ENCODE measurements around the gene BUB1. TPM values are rescaled to one million over a fixed set of nuclear protein-coding genes. Genes with fewer than 3 reads are reported as not detected.

BUB1 gene
- total and polyA plus RNA-seq, 4 donors = 1.6 to 12.4 (median 2.7) TPM

DNA sequence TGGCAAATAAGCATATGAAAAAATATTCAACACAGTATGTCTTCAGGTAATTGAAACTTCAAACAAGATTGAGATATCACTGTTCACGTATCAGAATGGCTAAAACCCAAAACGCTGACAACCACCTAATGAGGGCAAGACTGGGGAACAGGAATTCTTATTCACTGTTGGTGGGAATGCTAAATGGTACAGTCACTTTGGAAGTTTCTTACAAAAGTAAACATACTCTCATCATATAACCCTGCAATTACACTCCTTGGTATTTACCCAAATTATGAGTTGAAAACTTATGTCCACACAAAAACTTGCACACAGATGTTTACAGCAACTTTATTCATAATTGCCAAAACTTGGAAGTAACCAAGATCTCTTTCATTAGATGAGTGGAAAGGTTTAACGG lies 30.1 kb downstream of the BUB1 start:
- WGBS, 2 donors = 93 to 98% methylated on average over 3 of the region's 3 CpGs
- H3K36me3 ChIP-seq (ENCODE audit: control insufficient read depth in 4 of 4, insufficient read depth in 4 of 4, low read length in 4 of 4) = peaks cover 0 to 5% (median 2%) of the 10 kb centered on the region in 4 donors

DNA sequence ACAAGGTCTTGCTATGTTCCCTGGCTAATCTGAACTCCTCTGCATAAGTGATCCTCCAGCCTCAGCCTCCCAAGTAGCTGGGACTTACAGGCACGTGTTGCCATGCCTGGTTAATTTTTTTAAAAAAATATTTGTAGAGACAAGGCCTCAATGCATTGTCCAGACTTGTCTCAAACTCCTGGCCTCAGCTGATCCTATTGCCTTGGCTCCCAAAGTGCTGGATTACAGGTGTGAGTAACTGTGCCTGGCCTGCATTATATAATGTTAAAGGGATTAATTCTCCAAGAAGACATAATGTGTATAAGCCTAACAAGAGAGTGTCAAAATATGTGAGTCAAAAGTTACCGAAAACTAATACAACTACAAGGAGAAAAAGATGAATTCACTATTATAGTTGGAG lies 32.2 kb downstream of the BUB1 start:
- no peaks in the 10 kb centered on the region for H3K4me1 ChIP-seq (ENCODE audit: control insufficient read depth in 5 of 5, insufficient read depth in 5 of 5, low read length in 5 of 5)
- WGBS, 2 donors = 91 to 96% methylated on average over 2 of the region's 2 CpGs
- ATAC-seq (ENCODE audit: insufficient read depth, low FRiP score) = no peak
- H3K4me3 ChIP-seq = no peak overlapping the region
- no peak overlapping the region for H3K9ac ChIP-seq (ENCODE audit: insufficient read depth in 1 of 2, low read length in 2 of 2)
- DNase-seq = no peak
- peaks cover 0 to 2% (median 0%) of the 10 kb centered on the region in 4 donors for H3K9me3 ChIP-seq (ENCODE audit: control insufficient read depth in 4 of 4, insufficient read depth in 3 of 4, low read length in 3 of 4)
- H3K36me3 ChIP-seq (ENCODE audit: control insufficient read depth in 4 of 4, insufficient read depth in 4 of 4, low read length in 4 of 4) = peaks cover 0 to 6% (median 2%) of the 10 kb centered on the region in 4 donors
- no peak overlapping the region for H3K27ac ChIP-seq (ENCODE audit: low read depth in 1 of 2, low read length in 1 of 2)
- H3K27me3 ChIP-seq (ENCODE audit: control insufficient read depth in 3 of 3, insufficient read depth in 3 of 3, low read length in 2 of 3) = no peaks in the 10 kb centered on the region
- TF ChIP-seq, protein P1, sequence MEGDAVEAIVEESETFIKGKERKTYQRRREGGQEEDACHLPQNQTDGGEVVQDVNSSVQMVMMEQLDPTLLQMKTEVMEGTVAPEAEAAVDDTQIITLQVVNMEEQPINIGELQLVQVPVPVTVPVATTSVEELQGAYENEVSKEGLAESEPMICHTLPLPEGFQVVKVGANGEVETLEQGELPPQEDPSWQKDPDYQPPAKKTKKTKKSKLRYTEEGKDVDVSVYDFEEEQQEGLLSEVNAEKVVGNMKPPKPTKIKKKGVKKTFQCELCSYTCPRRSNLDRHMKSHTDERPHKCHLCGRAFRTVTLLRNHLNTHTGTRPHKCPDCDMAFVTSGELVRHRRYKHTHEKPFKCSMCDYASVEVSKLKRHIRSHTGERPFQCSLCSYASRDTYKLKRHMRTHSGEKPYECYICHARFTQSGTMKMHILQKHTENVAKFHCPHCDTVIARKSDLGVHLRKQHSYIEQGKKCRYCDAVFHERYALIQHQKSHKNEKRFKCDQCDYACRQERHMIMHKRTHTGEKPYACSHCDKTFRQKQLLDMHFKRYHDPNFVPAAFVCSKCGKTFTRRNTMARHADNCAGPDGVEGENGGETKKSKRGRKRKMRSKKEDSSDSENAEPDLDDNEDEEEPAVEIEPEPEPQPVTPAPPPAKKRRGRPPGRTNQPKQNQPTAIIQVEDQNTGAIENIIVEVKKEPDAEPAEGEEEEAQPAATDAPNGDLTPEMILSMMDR (IDR thresholded peaks at IDR 0.05; ENCODE audit: control extremely low read depth, extremely low read depth) = no peak

More for the DNA sequence above, 30.1 kb downstream of the BUB1 start:
- Histone ChIP-seq H3K4me1 (ENCODE audit: control insufficient read depth in 5 of 5, insufficient read depth in 5 of 5, low read length in 5 of 5) (no peaks in the 10 kb centered on the region), H3K9ac (ENCODE audit: insufficient read depth in 1 of 2, low read length in 2 of 2) (no peak overlapping the region), H3K27me3 (ENCODE audit: control insufficient read depth in 3 of 3, insufficient read depth in 3 of 3, low read length in 2 of 3) (no peaks in the 10 kb centered on the region), H3K27ac (ENCODE audit: low read depth in 1 of 2, low read length in 1 of 2) (no peak overlapping the region), H3K9me3 (ENCODE audit: control insufficient read depth in 4 of 4, insufficient read depth in 3 of 4, low read length in 3 of 4) (peaks cover 0 to 2% (median 0%) of the 10 kb centered on the region in 4 donors), H3K4me3 (no peak overlapping the region)
- ATAC-seq (ENCODE audit: insufficient read depth, low FRiP score) (no peak), DNase-seq (no peak)
- TF ChIP-seq, protein P1 (IDR thresholded peaks at IDR 0.05; ENCODE audit: control extremely low read depth, extremely low read depth) = no peak

DNA sequence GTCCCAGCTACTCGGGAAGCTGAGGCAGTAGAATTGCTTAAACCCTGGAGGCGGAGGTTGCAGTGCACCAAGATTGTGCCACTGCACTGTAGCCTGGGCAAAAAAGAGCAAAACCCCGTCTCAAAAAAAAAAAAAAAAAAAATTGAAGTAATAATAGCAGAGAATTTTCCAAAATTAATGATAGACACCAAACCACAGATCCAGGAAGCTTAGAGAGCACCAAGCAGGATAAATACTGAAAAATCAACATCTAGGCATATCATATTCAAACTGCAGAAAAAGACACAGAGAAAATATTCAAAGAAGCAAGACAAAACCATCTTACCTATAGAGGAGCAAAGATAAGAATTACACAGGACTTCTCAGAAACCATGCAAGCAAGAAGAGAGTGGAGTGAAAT lies 33.5 kb downstream of the BUB1 start:
- ATAC-seq (ENCODE audit: insufficient read depth, low FRiP score) (no peak), DNase-seq (no peak)
- Histone ChIP-seq H3K27ac (ENCODE audit: low read depth in 1 of 2, low read length in 1 of 2) (no peak overlapping the region), H3K27me3 (ENCODE audit: control insufficient read depth in 3 of 3, insufficient read depth in 3 of 3, low read length in 2 of 3) (no peaks in the 10 kb centered on the region), H3K4me3 (no peak overlapping the region), H3K36me3 (ENCODE audit: control insufficient read depth in 4 of 4, insufficient read depth in 4 of 4, low read length in 4 of 4) (peaks cover 0 to 2% (median 2%) of the 10 kb centered on the region in 4 donors), H3K4me1 (ENCODE audit: control insufficient read depth in 5 of 5, insufficient read depth in 5 of 5, low read length in 5 of 5) (no peaks in the 10 kb centered on the region), H3K9me3 (ENCODE audit: control insufficient read depth in 4 of 4, insufficient read depth in 3 of 4, low read length in 3 of 4) (no peaks in the 10 kb centered on the region), H3K9ac (ENCODE audit: insufficient read depth in 1 of 2, low read length in 2 of 2) (no peak overlapping the region)
- TF ChIP-seq, protein P1 (IDR thresholded peaks at IDR 0.05; ENCODE audit: control extremely low read depth, extremely low read depth) = no peak
- 97% methylated on average over 3 of the region's 3 CpGs for WGBS, 2 donors

DNA sequence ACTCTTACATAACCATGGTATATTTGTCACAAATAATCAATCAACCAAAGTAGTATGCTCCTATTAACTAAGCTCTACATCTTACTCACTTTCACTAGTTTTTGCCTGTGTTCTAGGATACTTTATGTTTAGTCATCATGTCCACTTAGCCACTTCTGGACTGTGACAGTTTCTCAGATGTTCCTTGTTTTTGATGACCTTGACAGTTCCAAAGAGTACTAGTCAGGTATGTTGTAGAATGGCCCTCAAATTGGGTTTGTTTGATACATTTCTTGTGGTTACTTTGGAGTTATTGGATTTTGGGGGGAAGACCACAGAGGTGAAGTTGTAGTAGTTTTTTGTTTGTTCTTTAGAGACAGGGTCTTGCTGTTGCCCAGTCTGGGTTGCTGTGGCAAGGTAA lies 35.5 kb downstream of the BUB1 start:
- Histone ChIP-seq H3K9ac (ENCODE audit: insufficient read depth in 1 of 2, low read length in 2 of 2) (no peak overlapping the region), H3K36me3 (ENCODE audit: control insufficient read depth in 4 of 4, insufficient read depth in 4 of 4, low read length in 4 of 4) (peaks cover 0 to 2% (median 2%) of the 10 kb centered on the region in 4 donors), H3K4me1 (ENCODE audit: control insufficient read depth in 5 of 5, insufficient read depth in 5 of 5, low read length in 5 of 5) (no peaks in the 10 kb centered on the region), H3K9me3 (ENCODE audit: control insufficient read depth in 4 of 4, insufficient read depth in 3 of 4, low read length in 3 of 4) (no peaks in the 10 kb centered on the region), H3K27me3 (ENCODE audit: control insufficient read depth in 3 of 3, insufficient read depth in 3 of 3, low read length in 2 of 3) (no peaks in the 10 kb centered on the region), H3K4me3 (no peak overlapping the region), H3K27ac (ENCODE audit: low read depth in 1 of 2, low read length in 1 of 2) (no peak overlapping the region)
- no peak for ATAC-seq (ENCODE audit: insufficient read depth, low FRiP score)
- TF ChIP-seq, protein P1 (IDR thresholded peaks at IDR 0.05; ENCODE audit: control extremely low read depth, extremely low read depth) = no peak
- no peak for DNase-seq
